ENCODE measurements around the gene ATCAY. TPM values are rescaled to one million over a fixed set of nuclear protein-coding genes. Genes with fewer than 3 reads are reported as not detected.

The ATCAY gene
- polyA plus RNA-seq, 1 donor from 2014 or later = 73.8 TPM

DNA sequence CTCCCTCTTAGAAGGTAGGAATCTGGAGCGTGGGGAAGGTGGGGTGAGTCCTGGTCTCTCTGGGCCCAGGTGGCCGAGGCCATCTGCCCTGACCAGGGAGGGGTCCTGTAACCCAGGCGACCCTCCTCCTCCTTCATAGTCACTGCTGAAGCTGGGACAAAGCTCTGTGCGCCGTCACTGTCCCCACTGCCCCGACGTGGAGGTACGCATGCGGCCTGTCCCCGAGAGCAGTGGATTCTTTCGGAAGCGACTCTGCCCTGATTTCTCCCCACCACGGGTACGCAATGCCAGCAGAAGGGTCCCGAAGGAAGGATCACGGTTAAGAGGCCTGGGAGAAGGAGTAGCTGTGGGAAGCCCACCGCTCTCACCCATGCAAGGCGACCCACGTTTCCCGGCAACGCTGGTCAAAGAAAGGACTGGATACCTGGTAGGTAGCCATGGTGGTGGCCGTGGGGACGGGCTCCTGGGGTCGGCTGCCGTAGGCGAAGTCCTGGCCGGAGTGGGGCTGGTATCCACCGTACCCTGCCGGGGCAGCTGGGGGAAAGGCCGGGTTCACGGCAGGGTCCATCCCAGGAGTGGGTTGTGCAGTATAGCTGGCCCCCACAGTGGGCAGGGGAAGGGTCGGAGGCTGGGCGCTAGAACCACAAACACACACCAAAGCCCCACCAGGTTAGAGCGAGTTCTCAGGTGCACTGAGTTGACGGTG, 46.0 kb upstream of the ATCAY start:
- Histone ChIP-seq H3F3A (ENCODE audit: insufficient read depth, low read length, poor library complexity, severe bottlenecking) (no peaks in the 10 kb centered on the region), H3K9ac (ENCODE audit: low read length) (no peak overlapping the region), H3K4me3 (ENCODE audit: low read length) (no peak overlapping the region), H3K79me2 (replicated peaks; ENCODE audit: insufficient read depth, low read length) (no peaks in the 10 kb centered on the region), H3K36me3 (ENCODE audit: insufficient read depth, low read length) (no peaks in the 10 kb centered on the region), H3K27me3 (ENCODE audit: insufficient read depth, low read depth, low read length) (no peaks in the 10 kb centered on the region), H3K27ac (ENCODE audit: low read length) (no peak overlapping the region), H3K4me2 (ENCODE audit: low read length) (no peak overlapping the region), H3K9me3 (ENCODE audit: low read length) (no peaks in the 10 kb centered on the region), H3K9me2 (ENCODE audit: insufficient read depth, low read length) (no peaks in the 10 kb centered on the region), H2AFZ (ENCODE audit: low read depth, low read length) (no peak overlapping the region), H4K20me1 (ENCODE audit: insufficient read depth) (no peaks in the 10 kb centered on the region)
- no peak for TF ChIP-seq RAD21 (conservative IDR thresholded peaks at IDR 0.05)
- no peak for TF ChIP-seq EP300 (conservative IDR thresholded peaks at IDR 0.05; ENCODE audit: poor library complexity, severe bottlenecking)
- no peak for TF ChIP-seq SMC3 (conservative IDR thresholded peaks at IDR 0.05; ENCODE audit: poor library complexity)
- TF ChIP-seq POLR2AphosphoS5 (IDR thresholded peaks at IDR 0.05) = no peak
- TF ChIP-seq, protein P1, sequence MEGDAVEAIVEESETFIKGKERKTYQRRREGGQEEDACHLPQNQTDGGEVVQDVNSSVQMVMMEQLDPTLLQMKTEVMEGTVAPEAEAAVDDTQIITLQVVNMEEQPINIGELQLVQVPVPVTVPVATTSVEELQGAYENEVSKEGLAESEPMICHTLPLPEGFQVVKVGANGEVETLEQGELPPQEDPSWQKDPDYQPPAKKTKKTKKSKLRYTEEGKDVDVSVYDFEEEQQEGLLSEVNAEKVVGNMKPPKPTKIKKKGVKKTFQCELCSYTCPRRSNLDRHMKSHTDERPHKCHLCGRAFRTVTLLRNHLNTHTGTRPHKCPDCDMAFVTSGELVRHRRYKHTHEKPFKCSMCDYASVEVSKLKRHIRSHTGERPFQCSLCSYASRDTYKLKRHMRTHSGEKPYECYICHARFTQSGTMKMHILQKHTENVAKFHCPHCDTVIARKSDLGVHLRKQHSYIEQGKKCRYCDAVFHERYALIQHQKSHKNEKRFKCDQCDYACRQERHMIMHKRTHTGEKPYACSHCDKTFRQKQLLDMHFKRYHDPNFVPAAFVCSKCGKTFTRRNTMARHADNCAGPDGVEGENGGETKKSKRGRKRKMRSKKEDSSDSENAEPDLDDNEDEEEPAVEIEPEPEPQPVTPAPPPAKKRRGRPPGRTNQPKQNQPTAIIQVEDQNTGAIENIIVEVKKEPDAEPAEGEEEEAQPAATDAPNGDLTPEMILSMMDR (IDR thresholded peaks at IDR 0.05; ENCODE audit: poor library complexity, severe bottlenecking) = no peak
- TF ChIP-seq REST (IDR thresholded peaks at IDR 0.05; ENCODE audit: borderline replicate concordance) = no peak

DNA sequence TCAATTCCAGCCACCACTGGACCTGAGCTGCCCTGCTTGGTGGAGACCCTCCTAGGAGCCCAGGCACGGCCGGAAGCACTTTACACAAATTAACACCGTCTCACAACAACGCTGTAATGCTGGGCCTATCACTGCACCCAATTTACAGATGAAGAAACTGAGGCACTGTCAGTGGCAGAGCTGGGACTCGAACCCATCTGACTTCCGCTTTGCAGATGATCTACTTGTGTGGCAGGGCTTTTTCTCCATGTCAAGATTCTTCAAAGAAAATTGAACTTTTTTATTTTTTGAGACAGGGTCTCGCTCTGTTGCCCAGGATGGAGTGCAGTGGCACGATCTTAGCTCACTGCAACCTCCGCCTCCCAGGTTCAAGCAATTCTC, 45.4 kb upstream of the ATCAY start:
- TF ChIP-seq EZH2 (IDR thresholded peaks at IDR 0.05; ENCODE audit: borderline replicate concordance, insufficient read depth, low read length, poor library complexity, severe bottlenecking) = no peak
- no peak for TF ChIP-seq RAD21 (conservative IDR thresholded peaks at IDR 0.05)
- no peak for TF ChIP-seq SMC3 (conservative IDR thresholded peaks at IDR 0.05; ENCODE audit: poor library complexity)
- TF ChIP-seq REST (IDR thresholded peaks at IDR 0.05; ENCODE audit: borderline replicate concordance) = no peak
- TF ChIP-seq EP300 (conservative IDR thresholded peaks at IDR 0.05; ENCODE audit: poor library complexity, severe bottlenecking) = no peak
- no peak for TF ChIP-seq POLR2AphosphoS5 (IDR thresholded peaks at IDR 0.05)
- no peak for TF ChIP-seq MXI1 (conservative IDR thresholded peaks at IDR 0.05; ENCODE audit: poor library complexity, severe bottlenecking)
- TF ChIP-seq TAF1 (IDR thresholded peaks at IDR 0.05; ENCODE audit: low read depth) = no peak
- TF ChIP-seq, protein P1 (IDR thresholded peaks at IDR 0.05; ENCODE audit: poor library complexity, severe bottlenecking) = no peak
- Histone ChIP-seq H3K9me3 (ENCODE audit: low read length) (no peaks in the 10 kb centered on the region), H3K79me2 (replicated peaks; ENCODE audit: insufficient read depth, low read length) (no peaks in the 10 kb centered on the region), H3K27ac (ENCODE audit: low read length) (no peak overlapping the region), H3K36me3 (ENCODE audit: insufficient read depth, low read length) (no peaks in the 10 kb centered on the region), H3K4me3 (ENCODE audit: low read length) (no peak overlapping the region), H3F3A (ENCODE audit: insufficient read depth, low read length, poor library complexity, severe bottlenecking) (no peaks in the 10 kb centered on the region), H3K9me2 (ENCODE audit: insufficient read depth, low read length) (no peaks in the 10 kb centered on the region), H3K4me2 (ENCODE audit: low read length) (no peak overlapping the region), H4K20me1 (ENCODE audit: insufficient read depth) (no peaks in the 10 kb centered on the region), H3K27me3 (ENCODE audit: insufficient read depth, low read depth, low read length) (no peaks in the 10 kb centered on the region), H3K9ac (ENCODE audit: low read length) (no peak overlapping the region), H2AFZ (ENCODE audit: low read depth, low read length) (no peak overlapping the region)
